ENCODE measurements around the gene GSE1. TPM values are rescaled to one million over a fixed set of nuclear protein-coding genes. Genes with fewer than 3 reads are reported as not detected.

GSE1 gene
- total RNA-seq, 2 experiments from 2014 or later, result 29.6 to 30.0 TPM

DNA sequence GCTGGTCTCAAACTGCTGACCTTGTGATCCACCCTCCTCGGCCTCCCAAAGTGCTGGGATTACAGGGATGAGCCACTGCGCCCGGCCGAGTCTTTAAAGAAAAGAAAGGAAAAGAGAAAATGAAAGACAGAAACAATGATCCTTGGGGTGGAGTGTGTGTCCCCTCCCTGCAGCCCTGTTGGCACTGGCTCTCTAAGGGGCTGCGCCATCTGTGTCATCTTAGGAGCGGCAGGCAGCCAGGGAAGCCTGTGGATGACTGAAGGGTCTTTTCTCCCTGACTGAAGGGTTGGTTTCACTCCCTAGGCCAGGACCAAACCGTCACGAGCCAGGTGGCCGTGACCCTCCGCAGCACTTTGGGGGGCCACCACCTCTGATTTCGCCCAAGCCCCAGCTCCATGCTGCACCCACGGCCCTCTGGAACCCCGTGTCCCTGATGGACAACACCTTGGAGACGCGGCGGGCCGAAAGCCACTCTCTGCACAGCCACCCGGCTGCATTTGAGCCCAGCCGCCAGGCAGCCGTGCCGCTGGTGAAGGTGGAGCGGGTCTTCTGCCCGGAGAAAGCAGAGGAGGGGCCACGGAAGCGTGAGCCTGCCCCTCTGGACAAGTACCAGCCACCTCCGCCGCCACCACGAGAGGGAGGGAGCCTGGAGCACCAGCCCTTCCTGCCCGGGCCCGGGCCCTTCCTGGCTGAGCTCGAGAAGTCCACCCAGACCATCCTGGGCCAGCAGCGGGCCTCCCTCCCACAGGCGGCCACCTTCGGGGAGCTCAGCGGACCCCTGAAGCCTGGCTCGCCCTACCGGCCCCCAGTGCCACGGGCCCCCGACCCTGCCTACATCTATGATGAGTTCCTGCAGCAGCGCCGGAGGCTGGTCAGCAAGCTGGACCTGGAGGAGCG lies 48.0 kb downstream of the GSE1 start:
- ChIA-PET POLR2A (no interaction called here), CTCF (interaction anchor here (0.7 to 2.6 kb wide), 3 partner anchors 34 to 56 kb away, joined by 3 to 10 read pairs (median 8); no protein-coding TSS in a partner anchor)

DNA sequence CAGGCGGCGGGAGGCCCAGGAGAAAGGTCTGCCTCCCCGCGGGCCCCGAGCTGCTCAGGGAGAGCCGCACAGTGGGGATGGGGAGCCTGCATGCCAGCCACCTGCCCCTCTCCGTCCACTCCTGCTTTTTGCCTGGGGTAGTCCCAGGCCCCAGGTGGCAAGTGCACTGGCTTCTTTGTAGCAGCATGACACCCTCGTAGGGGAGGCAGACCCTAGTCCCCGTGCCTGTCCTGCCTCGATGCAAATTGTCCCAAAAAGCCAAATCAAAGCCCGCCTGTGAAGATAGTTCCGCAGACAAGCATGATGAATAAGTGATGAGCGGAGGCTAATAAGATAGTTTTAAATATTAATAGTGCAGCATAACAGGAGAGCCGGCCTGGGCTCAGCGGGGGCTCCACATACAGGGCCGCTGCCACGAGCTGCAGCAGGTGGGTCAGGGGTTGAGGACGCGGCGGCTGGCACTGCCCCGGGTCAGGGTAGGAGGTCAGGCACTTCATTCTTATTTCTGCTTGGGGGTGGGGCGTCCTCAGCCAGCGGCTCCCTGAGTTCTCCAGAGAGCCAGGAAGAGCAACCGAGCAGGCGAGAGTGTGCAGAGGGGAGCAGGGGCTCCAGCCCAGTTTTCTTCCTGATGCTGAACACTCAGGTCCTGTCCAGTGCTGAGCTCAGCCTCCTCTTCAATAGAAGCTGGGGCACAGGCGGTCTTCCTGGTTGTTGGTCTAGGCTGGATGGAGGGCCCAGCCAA lies 48.8 kb downstream of the GSE1 start:
- ChIA-PET POLR2A (no interaction called here), CTCF (interaction anchor here (1.9 kb wide), 1 partner anchor 56 kb away, joined by 8 read pairs; no protein-coding TSS in a partner anchor)

DNA sequence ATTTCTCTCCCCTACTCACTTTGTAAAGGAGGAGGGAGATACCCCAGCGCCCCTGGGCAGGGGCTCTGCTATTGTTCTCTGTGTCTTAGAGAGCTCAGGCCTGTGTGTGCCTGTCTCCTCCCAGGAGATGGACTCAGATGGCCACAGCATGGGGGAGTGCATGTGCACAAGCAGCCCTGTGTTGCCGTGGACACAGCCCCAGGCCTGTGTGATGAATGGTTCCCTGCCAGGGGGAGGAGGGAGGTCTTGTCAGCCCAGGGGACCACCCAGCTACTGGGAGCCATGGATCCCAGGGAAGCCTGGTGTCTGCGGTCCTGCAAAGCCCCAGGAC lies 49.3 kb downstream of the GSE1 start:
- CTCF ChIA-PET, result interaction anchor here (0.6 kb wide), 1 partner anchor 9 kb away, joined by 3 read pairs; no protein-coding TSS in a partner anchor
- POLR2A ChIA-PET, result no interaction called here

DNA sequence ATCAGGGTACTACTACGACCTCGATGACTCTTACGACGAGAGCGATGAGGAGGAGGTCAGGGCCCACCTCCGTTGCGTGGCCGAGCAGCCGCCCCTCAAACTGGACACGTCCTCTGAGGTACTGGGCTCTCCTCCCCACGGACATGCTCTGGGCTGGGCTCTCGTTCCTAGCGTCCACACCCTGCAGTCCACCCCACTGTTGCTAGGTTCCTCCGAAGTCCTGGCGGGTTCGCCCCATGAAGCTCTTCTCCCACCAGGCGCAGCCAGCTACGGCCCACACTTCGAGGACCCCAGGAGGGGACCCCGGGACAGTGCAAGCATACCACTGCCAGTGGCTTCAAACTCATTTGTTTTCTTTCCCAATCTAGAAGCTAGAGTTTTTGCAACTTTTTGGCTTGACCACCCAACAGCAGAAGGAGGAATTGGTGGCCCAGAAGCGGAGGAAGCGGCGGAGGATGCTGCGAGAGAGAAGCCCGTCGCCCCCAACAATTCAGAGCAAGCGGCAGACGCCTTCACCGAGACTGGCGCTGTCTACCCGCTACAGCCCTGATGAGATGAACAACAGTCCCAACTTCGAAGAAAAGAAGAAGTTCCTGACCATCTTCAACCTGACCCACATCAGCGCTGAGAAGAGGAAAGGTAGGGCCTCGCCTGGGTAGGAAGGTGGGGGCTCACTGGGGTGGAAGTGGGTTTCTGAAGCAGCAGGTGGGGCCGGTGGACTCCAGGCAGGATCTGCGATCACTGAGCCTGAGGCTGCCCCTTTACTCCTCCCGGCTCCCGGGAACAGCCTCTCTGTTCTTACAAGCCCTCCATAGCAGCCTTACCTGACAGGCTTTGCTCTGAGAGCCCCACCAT lies 50.1 kb downstream of the GSE1 start:
- CTCF ChIA-PET, result interaction anchor here (0.6 kb wide), 1 partner anchor 8 kb away, joined by 3 read pairs; no protein-coding TSS in a partner anchor

DNA sequence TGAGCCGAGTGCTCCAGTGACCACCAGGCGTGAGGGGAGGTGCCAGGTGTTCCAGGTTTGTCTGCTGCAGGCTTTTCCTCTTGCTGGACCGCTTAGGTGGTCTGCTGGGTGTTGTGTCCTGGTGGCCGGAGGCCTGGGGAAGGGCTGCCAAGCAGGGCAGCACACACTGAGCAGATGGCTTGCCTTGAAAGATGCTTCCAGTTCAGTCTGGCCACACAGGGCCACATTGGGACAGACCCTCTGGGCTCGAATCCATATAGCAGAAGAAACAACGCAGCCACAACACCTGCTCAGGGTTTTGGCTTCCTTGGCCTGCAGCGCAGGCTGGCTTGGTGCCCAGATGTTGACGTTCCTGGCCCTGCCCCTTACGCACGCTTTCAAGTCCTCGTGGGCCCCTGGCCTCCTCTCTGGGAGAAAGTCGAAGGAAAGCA lies 50.8 kb downstream of the GSE1 start:
- ChIA-PET POLR2A (no interaction called here), CTCF (no interaction called here)

More for the DNA sequence above, 50.1 kb downstream of the GSE1 start:
- POLR2A ChIA-PET, result no interaction called here

DNA sequence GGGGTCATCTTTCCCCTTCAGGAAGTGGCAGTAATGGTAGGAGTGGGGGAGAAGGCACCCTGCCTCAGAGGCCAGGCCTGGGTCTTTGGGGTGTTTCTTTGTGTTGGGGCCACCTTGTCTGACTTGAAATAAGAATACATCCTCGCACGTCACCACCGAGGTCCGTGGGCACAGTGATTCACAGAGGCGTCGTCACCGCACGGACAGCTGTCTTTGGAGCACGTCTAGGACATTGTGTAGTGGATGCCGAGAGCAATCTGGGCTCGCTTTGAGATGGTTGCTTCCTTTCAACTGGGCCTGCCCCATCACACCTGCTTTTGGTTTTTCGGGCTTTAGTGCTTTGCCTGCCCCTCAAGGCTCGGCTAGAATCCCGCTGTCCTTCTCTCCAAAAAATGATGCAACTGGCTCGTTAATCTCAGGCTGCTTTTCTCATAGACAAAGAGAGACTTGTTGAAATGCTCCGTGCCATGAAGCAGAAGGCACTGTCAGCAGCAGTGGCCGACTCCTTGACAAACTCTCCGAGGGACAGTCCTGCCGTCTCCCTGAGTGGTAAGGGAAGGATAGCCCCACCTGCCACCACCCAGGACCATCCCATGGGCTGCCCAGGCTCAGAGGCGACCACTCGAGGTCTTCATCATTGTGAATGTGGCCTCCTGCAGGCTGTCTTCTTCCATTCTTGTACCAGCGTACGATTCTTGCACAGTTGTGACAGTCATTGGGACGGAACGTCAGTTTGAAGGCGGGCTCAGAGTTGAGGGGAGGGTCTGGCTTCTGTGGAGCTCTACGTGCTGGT lies 51.7 kb downstream of the GSE1 start:
- POLR2A ChIA-PET, result interaction anchor here (0.5 kb wide), 1 partner anchor 79 kb away, joined by 5 read pairs; no protein-coding TSS in a partner anchor
- CTCF ChIA-PET, result no interaction called here

DNA sequence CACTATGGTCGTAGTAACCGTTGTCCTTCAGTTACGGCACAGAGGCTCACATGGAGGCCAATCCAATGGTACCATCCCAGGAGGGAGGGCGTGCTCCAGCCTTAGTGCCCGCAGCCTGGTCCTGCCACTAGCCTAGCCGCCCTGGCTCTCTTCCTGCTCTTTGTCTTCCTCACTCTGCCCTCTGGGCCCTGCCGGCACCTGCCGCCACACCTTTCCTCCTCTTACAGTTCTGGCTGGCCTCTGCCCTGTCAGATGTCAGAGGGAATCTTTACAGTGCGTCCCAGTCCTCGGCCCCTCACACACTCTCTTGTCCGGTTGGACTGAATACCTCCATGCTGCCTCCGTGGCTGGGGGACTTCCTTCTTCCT lies 52.2 kb downstream of the GSE1 start:
- POLR2A ChIA-PET, result no interaction called here
- CTCF ChIA-PET, result no interaction called here

DNA sequence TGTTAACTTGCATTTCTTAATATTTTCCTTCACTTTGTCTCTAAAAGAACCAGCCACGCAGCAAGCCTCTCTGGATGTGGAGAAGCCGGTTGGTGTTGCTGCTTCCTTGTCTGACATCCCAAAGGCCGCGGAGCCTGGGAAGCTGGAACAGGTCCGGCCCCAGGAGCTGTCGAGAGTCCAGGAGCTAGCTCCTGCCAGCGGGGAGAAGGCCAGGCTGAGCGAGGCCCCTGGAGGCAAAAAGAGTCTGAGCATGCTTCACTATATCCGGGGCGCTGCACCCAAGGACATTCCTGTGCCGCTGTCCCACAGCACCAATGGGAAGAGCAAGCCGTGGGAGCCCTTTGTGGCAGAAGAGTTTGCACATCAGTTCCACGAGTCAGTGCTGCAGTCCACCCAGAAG lies 52.8 kb downstream of the GSE1 start:
- ChIA-PET CTCF (no interaction called here), POLR2A (no interaction called here)

DNA sequence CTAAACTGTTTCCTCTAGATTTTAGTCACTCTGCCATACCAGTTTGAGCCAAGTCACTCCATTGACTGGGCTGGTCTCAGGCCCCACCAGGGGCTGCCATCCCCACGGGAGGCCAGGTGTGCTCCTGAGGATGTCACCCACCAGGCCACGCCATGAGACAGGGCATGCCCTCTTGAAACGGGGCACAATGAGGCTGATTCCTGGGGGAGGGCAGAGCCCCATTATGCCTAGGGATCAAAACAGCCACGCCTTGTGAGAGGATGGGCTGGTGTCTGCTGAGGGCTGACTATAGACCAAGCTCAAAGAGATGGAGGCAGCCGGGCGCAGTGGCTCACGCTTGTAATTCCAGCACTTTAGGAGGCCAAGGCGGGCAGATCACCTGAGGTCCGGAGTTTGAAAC lies 54.1 kb downstream of the GSE1 start:
- ChIA-PET CTCF (no interaction called here), POLR2A (no interaction called here)

DNA sequence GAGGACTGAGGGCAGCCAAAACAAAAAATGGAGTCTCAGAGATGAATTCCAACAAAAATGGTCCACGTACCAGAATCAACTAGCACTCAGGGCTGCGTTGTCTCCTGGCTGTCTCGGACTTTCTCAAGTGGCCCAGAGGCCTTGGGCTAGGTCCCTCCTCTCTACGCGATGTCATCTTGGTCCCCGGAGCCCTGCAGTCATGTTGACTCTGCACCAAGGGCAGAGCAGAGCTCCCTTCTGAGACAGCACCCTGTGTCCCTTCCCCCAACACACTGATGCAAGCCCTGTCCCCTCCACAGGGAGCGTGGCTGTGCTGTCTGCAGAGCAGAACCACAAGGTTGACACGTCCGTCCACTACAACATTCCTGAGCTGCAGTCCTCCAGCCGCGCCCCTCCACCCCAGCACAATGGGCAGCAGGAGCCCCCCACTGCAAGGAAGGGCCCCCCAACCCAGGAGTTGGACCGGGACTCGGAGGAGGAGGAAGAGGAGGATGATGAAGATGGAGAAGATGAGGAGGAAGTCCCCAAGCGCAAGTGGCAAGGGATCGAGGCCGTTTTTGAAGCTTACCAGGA lies 54.8 kb downstream of the GSE1 start:
- ChIA-PET CTCF (interaction anchor here (1.0 kb wide), 1 partner anchor 8 kb away, joined by 4 read pairs; no protein-coding TSS in a partner anchor), POLR2A (no interaction called here)

DNA sequence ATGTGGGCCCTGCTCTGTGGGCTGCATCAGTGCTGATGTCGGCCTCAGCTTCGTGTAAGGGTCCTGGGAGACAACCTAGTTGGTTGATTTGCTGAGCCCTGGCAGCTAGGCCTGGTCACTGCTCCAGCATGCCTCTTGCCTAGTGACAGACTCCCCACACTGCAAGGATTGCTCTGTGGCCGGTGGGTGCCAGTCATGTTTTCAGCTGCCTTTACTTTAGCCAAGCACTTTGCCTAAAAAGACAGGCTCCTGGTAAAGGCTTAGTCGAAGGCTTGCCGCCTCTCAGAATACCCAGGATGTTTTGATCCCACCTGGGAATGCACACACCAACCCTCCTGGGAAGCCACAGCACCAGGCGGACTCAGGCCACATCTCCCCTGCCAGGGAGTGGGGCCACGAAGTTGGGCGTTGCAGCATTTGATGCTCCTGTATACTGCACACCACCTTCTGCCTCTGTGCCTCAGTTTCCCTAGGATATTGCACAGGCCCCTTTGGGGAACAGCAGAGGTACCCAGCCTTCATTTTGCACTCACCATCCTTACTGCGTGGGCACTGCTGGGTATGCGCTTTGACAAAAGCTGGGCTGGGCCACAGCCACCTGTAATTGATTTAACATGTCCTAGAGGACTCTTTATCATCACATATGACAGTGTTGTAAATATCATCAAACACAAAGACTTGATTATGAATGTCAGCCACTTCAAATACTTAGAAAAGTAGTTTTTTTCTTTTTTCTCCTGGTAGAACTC lies 55.7 kb downstream of the GSE1 start:
- POLR2A ChIA-PET, result no interaction called here
- CTCF ChIA-PET, result interaction anchor here (1.0 kb wide), 1 partner anchor 9 kb away, joined by 4 read pairs; no protein-coding TSS in a partner anchor

DNA sequence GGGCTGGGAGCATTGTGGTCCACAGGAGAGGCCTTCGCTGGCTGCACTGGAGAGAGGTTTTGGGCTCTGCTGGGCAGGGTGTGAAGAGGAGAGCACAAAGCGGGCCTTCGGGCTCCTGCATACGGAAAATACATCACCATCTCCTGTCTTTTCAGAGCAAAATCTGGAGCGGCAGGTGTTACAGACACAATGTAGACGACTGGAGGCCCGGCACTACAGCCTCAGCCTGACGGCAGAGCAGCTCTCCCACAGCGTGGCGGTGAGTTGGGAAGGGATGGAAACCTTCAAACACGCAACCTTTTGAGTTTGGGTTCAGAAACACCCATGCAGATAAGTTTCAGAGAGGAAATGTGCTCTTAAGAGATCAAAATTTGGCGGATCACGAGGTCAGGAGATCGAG lies 57.7 kb downstream of the GSE1 start:
- CTCF ChIA-PET, result interaction anchor here (0.6 kb wide), 1 partner anchor 8 kb away, joined by 3 read pairs; no protein-coding TSS in a partner anchor
- POLR2A ChIA-PET, result no interaction called here

DNA sequence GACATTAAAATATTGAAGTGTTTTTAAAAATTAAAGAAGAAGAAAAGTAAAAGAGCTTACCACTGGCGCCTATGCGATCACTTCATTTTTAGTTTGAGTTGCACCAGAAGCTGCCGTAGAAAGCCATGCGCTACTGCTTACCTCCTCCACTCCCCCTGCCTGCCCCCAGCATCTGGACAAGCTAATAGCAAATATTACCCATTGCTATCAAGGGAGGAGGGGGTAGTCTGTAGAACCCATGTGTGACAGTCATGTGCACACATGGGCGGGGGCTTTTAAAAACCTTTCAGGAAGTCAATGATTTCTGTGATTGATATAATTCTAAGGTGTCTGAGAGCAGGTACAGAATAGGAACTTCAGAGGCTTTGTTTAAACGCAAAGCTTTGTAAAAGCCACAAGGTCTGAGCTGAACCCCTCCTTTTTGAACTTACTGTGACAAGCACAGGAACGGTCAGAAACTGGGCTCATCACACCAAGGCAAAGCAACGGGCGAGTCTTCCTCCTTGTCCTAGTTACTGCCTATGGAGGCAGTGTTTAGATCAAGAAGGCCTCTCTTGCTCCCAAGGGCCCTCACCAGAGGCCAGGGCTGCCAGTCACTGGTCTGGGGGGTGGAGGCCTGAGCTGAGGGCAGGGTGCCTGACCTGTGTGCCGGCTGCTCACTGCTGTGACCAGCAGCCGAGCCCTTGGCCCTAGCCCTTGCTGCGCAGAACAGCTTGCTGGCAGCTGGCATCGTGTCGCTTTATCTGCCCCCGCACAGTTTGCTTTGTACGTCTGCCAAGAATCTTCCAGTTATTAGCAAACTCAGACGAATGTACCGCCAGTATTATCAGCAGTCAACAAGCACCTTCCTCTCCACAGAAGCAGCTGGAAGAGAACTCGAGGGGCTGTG lies 60.7 kb downstream of the GSE1 start:
- ChIA-PET CTCF (interaction anchor here (0.8 to 2.2 kb wide), 3 partner anchors 15 to 18 kb away, joined by 3 to 6 read pairs (median 4); partner anchors contain the start of gene GINS2), POLR2A (no interaction called here)

DNA sequence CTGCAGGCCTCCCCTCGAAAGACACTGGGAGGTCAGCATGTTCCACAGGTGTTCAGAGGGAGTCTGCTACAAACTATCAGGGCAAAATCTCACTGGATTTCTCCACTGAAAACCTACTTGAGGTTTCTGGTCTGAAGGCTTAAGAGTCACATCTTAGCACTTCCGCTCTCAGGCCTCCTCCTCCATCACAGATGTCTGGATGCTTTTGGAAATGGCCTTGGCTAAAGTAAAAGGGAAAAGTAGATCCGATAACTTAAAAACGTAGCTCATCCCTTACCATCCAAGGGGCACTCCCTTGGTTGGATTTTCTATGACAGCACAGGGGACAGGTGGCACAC lies 61.3 kb downstream of the GSE1 start:
- ChIA-PET POLR2A (no interaction called here), CTCF (interaction anchor here (0.8 to 2.2 kb wide), 3 partner anchors 15 to 19 kb away, joined by 3 to 6 read pairs (median 4); partner anchors contain the start of gene GINS2)

DNA sequence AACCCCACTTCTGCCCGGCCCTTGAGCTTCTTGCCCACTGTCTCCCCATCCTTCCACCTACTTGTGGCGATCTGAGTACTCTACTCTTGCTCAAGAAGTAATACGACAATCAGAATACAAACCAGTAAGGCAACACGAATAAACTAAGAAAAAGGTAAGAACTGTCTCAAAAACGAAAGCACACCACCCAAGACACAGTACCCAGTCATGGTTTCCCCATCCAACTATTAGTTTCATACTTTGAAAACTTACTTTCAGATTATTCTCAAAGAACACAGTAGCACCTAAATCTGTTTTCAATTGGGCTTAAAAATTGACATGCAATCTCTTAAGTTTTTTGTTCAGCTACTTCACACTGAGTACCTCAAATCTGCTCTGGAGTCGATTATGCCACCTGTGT lies 61.7 kb downstream of the GSE1 start:
- ChIA-PET POLR2A (no interaction called here), CTCF (interaction anchor here (2.2 kb wide), 1 partner anchor 15 kb away, joined by 6 read pairs; the partner anchor contains the start of gene GINS2)

DNA sequence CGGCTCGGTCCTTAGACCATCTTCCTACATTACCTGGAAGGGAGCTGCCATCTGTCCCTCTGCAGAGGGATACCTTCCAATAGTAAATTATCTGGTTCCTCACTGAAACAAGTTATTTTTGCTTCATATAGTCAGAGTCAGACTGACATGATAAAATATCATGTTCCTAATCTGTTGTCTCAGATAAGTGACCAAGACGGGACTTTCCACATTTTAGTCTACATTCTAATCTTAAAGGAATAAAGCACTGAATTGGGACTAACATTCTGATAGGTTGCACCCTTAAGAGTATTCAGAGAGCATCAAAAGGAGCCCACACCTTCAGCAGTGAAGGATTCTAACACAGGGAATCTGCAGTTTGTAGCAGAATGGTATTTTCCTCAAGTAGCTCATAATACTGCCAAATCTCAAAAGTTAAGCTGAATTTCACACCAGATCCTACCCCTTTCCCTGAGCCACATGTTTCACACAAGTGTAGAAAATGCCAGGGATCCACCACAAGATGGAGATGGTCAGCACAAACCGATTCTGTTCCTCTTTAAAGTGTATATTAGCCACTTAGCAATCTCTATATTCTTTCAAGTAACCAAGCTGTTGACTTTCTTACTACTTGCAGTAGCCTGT lies 62.2 kb downstream of the GSE1 start:
- ChIA-PET POLR2A (no interaction called here), CTCF (interaction anchor here (1.5 to 2.2 kb wide), 2 partner anchors 14 to 16 kb away, joined by 5 to 6 read pairs; partner anchors contain the start of gene GINS2)

All from activated CD8-positive, alpha-beta memory T cell treated with anti-CD3 and anti-CD28 coated beads for 36 hours (primary cell).